ENCODE results near the gene SETBP1. TPM values are rescaled to one million over a fixed set of nuclear protein-coding genes. Genes with fewer than 3 reads are reported as not detected.

Gene SETBP1
- total and polyA plus RNA-seq, 2 of the 4 experiments (the other 2 are of a cell fraction): 0.19 to 0.36 TPM

DNA sequence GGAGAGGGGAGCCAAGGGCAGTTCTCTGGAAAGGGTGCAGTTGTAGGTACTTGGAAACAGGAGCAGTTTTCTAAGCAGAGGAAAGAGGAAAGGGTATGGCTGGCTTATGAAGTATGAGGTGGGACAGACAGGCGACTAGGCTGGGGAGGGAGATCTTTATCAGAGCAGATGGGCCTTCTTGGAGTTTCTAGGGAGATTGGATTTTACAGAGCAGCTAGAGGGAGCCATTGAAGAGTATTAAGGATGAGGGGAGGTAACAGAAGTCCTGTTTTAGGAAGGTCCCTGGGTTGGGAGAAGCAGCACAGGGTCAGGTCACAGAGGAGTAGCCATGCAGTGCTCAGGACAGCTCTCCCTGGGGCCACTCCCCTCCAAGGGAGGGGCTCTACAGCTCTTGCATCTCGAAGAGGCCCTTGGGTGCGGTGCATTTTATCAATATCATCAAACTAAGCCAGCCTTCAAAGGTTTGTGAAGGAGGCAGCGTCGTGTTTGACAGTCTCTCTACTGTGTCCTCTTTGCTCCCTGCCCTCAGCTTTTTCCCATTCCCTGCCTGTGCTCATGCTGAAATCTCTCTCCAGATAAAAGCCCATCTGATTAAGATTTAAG is 154.3 kb downstream of the SETBP1 start:
- DNase-seq: no peak
- Histone ChIP-seq H3K14ac (replicated peaks; ENCODE audit: low read depth, low read length) (no peak overlapping the region), H4K5ac (ENCODE audit: low read depth, low read length) (no peak overlapping the region), H3K4me3 (ENCODE audit: insufficient read depth, low read depth, low read length) (no peak overlapping the region), H2BK15ac (ENCODE audit: low read depth, low read length) (no peak overlapping the region), H3K56ac (ENCODE audit: extremely low read depth, insufficient read depth, low read length) (no peak overlapping the region), H3K4ac (ENCODE audit: low read depth, low read length) (no peak overlapping the region), H3K23ac (ENCODE audit: low read depth, low read length) (no peak overlapping the region), H2BK120ac (ENCODE audit: low read depth, low read length) (no peak overlapping the region), H3K79me1 (ENCODE audit: low read depth in 1 of 2, low read length in 2 of 2) (no peaks in the 10 kb centered on the region), H4K20me1 (ENCODE audit: insufficient read depth, low read length) (no peaks in the 10 kb centered on the region), H2BK5ac (ENCODE audit: low read depth, low read length, poor library complexity, severe bottlenecking) (no peak overlapping the region), H4K91ac (ENCODE audit: insufficient read depth, low read depth, low read length) (no peak overlapping the region), H2AK9ac (replicated peaks; ENCODE audit: low read depth, low read length, poor library complexity) (no peak overlapping the region), H4K8ac (ENCODE audit: low read depth in 2 of 2, low read length in 2 of 2) (no peak overlapping the region), H3K18ac (ENCODE audit: low read depth, low read length) (no peak overlapping the region), H3K9me1 (ENCODE audit: insufficient read depth, low read length) (peaks cover 6% of the 10 kb centered on the region; the same call in 1 of the 2 replicates), H3K27me3 (ENCODE audit: control insufficient read depth, insufficient read depth, low read length) (no peaks in the 10 kb centered on the region), H2BK20ac (ENCODE audit: low read depth, low read length) (no peak overlapping the region), H3K27ac (ENCODE audit: insufficient read depth, low read length) (no peak overlapping the region), H3K4me2 (ENCODE audit: low read depth, low read length) (no peak overlapping the region), H3K4me1 (ENCODE audit: control insufficient read depth, insufficient read depth, low read length) (peaks cover 2% of the 10 kb centered on the region; the same call in 1 of the 2 replicates), H3K9ac (ENCODE audit: low read depth, low read length) (no peak overlapping the region), H2AFZ (replicated peaks; ENCODE audit: low read length, poor library complexity) (no peak overlapping the region), H3K36me3 (ENCODE audit: control insufficient read depth, insufficient read depth, low read length) (no peaks in the 10 kb centered on the region), H2AK5ac (ENCODE audit: low read depth, low read length) (no peak overlapping the region), H3K9me3 (ENCODE audit: control insufficient read depth, insufficient read depth, low read length) (no peaks in the 10 kb centered on the region)
- CTCF ChIA-PET: interaction anchor here (1.0 kb wide), 1 partner anchor 20 kb away, joined by 5 read pairs; no protein-coding TSS in a partner anchor
- in situ Hi-C loops (cut with MboI; ENCODE audit: low sequenced_read_pairs) (no loop called here), intact Hi-C loops (cut with micrococcal nuclease) (no loop called here), dilution Hi-C loops (cut with HindIII; ENCODE audit: low sequenced_read_pairs, unreplicated experiment) (no loop called here)
- TF ChIP-seq RFX5 (IDR thresholded peaks at IDR 0.05; ENCODE audit: low read depth, low read length) (no peak), RCOR1 (IDR thresholded peaks at IDR 0.05; ENCODE audit: insufficient replicate concordance, low read length) (no peak), FOS (IDR thresholded peaks at IDR 0.05; ENCODE audit: low read depth, low read length) (no peak), NFE2L2 (IDR thresholded peaks at IDR 0.05; ENCODE audit: low read depth, low read length) (no peak)
- POLR2A ChIA-PET (ENCODE audit: unreplicated experiment): no interaction called here
- no peak for ATAC-seq (ENCODE audit: low read depth)
- WGBS, 2 experiments (ENCODE audit: extremely low coverage in 2 of 2, insufficient read length in 1 of 2): 100% methylated on average over 2 of the region's 5 CpGs; no CpG with 5 or more reads in 1 of the 2 experiments
- no TSS peak for BruUV-seq (replicated peaks)

Measured in IMR-90 (cell line).